GM18511 (cell line): ENCODE results near the gene ZBTB38.
A peak's percentile ranks its signal among the peaks of the same experiment; 100 is the strongest.

ENCODE experiments used
- ATAC-seq: cut with Tn5 transposase; IDR thresholded peaks from one replicate; pipeline ENCODE4 v1.9.1; 2021; ENCODE audit warnings: mild to moderate bottlenecking, moderate library complexity; ENCODE audit not compliant: unreplicated experiment

The ZBTB38 gene

DNA sequence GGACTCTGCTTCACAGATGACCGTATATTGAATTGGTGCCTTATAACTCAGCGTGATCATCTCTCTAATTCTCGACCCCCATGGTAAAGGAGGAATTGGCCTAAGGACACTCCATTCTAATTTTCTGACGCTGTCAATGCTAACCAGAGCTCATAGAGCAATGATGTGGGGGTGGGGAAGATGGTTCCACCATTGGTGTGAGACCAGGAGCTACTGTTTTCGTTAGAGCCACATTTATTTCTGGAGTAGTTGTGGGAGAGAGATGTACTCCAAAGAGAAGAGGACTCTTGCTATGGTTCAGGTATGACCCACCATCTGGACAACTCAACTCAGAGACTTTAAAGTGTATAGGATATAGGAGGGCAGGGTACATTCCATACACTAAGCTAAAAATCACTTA, 16.3 kb downstream of the ZBTB38 start:
- no peak for ATAC-seq

DNA sequence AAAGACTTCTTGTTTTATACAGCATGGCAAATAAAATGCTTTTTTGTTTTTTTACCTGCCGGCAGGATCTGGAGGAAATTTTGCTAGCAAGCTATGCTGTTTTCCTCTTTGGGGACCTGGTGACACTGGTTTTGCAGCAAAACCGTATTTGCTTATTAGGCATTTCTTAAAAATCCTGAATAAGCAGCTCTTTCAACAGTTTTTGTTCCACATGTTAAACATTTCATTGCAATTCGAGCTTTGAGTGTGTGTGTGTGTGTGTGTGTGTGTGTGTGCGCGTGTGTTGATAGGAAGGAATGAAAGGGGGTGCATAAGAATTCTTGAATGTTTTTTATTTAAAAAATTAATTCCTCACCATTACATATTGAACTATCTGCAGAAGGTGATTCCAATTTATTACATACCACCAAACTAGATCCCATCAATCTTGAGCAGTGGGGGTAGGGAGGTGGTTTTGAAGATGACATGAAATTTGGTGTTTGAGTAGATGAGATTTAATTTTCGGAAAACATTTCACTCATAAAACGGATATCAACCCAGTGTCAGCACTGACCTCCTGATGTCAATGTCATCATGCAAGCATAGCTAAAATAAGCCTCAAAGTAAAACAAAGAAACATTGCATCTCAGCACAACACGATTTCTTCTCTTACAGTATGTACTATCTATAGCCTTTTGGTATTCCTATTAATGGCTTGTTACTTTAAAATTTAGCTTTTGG, 17.3 kb downstream of the ZBTB38 start:
- ATAC-seq = no peak

DNA sequence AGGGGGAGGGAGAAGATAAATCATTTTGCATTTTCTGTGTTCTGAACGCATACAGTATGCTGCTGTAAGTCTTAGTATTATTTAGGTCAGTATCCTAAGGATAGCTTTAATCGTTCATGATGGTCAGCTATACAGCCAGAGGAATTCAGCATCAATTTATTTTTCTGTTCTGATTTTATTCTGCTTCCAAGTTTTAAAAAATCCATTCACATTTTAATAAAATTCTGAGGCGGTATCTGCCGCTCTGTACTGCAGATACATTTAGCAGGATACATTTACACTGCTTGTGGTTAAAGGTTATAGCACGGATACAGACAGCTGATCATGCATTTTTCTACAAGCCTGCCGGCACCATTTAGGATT, 17.8 kb downstream of the ZBTB38 start:
- ATAC-seq = no peak

DNA sequence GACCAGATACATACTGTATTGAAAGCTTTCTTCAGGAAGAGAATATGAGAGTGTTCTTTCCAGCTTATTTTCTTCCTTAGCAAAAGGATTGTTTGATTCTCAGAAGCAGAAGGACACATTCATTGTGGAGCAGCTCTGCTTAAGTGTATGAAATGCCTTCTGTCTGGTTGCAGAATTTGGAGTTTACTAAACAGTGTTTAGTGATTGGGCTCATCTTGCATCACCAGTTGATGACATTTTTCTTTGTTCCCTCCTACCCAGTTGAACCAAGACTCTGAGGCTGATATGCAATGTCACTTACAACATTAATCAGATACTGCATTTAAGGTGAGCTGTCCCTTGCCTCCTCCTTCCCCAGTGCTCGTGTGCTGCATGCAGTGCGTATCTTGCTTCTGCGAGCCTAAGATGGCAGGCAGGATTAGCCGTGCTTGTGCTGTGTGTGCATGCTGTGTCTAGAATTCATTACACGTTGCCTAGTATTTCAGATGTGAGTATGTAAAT, 18.4 kb downstream of the ZBTB38 start:
- no peak for ATAC-seq

DNA sequence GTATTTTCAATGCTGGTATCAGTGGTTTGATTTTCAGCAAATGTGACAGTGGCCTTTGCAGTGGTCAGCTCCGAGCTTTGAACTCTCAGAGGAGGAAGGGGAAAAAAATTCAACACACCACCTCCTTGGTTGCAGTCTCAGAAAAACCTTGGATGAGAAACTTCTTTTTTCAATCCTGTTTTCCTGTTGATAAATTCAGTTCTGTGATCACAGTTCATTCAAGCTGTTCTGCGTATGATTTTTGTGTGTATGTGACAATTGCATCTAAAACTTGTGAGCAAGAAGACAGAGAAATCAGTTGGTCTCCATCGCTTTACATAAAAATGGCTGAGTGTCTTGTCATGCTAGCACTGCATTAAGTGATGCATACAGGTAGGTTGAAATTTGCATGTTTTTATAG, 19.2 kb downstream of the ZBTB38 start:
- ATAC-seq = no peak

DNA sequence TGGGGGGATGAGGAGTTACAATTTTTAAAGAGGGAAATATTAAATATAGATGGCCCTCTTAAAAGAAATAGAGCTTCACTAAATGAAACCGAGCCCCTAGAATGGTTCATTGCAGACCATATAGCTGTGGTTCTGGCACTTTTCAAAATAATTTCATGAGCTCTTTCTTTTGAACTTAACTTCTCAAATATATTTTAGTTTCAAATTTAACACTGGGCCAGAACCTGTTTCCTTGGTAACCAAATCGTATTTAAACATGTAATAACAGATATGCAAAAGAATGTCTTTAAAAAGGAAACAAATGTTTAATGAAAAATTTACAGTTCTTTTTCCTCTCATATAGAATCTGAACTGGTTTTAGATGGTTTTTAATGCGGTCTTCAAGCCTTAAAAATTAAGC, 20.1 kb downstream of the ZBTB38 start:
- no peak for ATAC-seq

DNA sequence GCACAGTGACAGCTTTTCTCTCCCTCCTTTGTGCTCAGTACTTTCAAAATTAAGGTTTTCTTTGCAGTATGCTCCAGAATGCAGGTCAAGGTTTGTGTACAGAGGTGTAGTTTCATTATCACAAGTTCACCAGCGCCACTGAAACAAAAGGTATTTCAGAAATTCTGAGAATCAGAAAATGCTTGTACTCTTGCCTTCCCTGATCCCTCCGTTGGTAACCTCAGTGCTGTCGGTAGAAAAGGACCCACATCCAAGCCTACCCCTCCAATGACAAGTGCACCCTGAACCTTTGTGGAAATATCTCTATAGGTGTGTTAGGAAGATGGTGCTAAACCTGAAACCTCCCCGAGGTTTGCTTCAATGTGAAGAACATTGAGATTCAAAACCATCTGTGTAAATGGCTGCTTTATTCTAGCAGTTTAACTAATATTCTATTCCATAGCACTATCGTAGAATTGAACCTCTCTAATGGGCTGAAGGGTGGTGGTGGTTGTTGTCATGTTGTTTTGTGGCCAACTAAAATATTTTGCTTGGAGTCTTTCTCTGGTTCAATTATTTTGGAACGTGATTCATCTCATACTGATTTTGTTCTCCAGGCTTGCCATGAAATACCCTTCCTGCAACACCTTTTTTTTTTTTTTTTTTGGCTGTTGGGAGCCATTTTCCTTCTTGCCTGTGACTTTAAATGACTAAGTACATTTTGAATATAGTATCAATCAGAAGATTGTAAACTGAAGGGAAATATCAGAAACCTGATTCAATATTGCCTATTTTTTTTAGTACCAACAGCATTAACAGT, 20.7 kb downstream of the ZBTB38 start:
- peak; percentile 73 for ATAC-seq

DNA sequence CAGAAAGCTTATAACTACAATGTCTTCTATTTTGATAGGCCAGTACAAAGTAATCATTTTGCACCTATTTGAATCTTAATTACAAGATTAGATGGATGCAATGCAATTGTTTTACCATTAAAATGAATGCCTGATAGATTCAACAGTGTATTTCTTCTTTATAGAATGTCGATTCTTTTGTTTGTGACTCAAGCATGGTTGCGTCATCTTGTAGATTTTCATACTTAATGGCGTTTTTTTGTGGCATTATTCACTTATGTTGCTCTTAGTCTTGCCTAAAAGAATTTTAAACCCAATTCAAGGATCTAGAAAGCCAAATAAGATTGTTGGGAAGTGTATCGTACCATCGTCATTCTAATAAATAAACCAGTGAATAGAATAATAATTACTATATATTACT, 21.4 kb downstream of the ZBTB38 start:
- no peak for ATAC-seq

DNA sequence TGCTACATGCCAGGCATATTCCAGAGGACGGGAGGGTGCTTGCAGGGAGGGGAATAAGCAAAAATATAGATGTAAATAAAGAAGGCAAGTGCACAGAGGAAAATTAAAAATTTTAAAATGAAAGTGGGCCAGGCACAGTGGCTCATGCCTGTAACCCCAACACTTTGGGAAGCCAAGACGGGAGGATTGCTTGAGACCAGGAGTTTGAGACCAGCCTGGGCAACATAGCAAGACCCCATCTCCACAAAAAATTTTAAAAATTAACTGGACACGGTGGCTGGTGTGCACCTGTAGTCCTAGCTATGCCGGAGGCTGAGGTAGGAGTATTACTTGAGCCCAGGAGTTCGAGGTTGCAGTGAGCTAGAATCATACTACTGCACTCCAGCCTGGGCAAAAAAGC, 22.4 kb downstream of the ZBTB38 start:
- ATAC-seq = no peak

DNA sequence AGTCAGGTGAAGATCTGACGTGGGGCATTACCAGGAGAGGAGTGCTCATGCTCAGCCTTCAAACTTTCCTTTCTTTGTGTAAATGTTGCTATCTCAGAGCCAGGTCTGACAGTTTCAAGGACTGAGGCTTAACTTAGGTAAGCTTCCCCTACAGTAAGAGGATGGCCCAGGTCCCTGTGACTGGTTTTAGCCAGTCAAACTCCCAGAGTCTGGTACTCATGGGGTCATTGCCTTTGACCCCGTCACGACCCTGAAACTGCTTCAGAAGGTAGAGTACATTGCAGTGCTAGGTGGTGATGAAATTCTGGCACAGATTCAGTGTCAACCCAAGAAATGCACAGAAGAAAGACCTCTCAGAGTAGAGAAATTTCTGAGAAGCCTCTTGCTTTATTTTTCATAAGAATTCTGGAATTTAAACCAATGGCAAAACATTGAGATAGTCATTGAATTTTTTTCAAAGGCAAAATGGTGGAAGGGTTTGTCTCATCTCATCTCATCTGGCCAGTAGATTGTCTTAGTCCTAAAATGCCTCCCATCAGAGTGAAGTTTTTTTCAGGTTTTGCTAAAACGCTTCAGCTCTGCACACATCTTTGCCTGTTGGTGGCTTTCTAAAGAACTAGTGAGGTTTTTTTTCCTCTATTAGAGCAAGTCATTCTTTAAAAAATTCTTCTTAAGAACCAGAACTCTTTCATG, 23.1 kb downstream of the ZBTB38 start:
- no peak for ATAC-seq

DNA sequence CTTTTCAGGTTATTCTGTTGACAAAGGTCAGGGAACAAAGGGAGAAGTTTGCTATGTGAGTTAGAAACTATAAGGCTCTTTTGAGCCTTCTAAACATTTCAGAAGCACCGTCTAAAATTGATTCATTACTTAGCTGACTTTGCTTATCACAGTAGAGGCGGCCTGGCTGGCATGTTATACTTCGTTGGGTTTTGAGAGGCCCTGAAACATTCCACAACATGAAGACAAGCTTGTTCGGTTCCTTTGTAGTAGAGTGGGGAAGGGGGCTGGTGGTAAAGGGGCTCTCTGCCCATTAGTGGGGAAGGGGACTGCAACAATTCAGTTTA, 23.6 kb downstream of the ZBTB38 start:
- no peak for ATAC-seq

DNA sequence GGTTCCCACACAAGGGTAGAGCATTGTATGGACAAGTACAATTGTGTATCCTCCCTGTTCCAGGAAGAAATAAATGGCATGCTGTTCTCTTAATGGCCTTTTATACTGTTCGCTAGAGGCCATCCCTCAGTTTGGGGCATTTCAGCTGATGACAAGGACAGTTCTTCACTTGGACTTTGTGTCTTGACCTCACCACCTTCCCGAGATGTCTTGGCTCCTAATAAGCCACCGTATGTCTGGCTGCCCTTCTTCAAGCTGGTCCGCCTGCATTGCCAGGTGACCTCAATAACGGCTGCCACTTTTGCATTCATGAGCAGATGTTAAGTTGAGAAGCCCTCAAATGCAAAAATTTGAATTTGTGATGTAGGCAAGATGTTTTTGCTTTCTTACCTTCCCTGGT, 24.1 kb downstream of the ZBTB38 start:
- no peak for ATAC-seq

DNA sequence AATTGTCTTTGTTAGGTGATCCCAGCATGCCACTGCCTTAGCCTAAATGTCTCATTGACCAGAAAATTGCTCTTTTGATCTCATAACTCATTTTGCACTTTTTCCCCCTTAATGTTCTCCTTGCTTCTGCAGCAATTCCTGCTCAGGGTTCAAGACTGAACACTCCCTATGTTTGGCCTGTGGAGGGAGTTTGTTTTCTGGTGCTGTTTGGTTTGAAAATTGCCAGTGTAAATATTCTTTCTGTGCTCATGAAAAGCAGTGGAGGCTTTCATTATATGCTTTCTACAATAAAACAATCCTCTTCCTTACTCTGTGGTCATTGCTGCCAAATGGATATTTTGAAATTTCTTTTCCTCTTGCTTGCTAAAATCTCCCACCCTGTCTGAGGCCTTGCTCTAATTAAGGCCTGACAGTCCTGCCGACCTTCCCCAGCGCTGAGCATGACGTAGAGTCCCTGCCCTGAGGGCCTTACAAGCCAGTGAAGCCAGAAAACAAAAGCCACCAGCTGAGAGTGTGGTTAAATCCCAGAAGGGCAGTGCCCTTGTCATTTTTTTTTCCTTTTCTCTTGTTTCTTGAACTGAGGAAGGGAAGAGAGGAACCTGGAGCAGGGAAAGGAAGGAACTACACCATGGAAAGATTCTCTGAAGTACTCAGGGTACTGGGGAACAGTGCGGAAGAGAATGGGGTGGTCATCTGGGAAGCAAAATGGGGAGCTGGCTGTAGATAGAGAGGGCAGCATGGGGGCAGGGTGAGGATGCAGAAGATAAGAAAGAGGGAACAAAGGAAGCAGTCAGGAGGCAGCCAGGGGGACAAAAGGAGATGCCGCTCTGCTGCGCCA, 24.8 kb downstream of the ZBTB38 start:
- ATAC-seq = no peak

DNA sequence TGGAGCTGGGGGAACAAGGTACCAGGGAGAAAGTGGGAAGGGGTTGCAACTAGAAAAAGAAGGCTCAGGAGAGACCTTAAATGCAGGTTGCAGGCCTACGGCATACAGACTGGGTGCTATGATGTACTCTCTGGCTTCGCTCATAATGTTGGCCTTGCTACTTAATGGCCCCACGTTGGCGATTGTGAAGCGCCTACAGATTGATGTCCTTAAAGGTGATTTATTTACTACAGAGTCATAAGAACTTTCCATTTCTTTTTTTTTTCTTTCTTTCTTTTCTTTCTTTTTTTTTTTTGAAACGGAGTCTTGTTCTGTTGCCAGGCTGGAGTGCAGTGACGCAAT, 25.4 kb downstream of the ZBTB38 start:
- no peak for ATAC-seq

DNA sequence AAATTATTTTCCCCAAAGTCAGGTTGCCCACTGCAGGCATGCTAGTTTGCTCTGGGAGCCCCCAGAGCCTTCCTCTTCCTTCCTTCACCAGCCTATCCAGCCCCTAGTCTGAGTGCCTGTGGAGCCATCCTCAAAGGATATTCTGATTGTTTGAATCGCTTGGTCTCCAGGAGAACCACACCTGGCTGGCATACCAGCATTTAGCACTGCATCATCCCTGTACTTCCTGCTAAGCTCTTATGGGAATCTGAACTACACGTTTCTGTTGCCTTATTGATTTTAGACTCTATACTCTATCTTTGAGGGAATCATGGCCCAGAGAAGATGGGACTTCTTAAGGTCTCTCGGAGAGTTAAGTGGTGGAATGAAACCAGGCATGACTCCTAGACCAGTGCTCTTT, 26.3 kb downstream of the ZBTB38 start:
- no peak for ATAC-seq

DNA sequence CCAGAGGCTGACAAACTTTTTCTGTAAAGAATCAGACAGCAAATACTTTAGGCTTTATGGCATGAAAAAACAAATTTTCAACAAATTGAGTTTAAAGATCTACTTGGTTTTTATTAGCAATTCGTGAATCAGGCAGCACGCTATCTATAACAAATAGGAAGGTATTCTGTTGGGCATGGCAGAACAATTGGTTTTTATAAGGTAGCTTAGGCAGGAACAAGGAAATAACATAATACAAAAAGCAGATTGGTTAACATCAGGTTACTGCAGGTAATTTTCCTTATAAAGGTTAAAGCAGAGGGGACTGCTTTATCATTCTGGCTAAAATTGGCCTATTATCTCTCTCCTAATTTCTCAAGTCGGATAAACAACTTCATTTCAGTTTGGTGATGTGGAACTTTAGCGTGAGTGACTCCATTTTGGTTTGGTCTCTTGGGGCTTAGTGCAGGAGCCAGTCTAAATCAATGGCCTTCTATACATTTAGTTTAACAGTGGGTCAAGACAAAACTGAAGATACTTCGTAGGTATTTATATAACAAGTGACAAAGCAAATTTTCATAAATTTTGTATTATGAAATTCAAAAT, 26.8 kb downstream of the ZBTB38 start:
- no peak for ATAC-seq

DNA sequence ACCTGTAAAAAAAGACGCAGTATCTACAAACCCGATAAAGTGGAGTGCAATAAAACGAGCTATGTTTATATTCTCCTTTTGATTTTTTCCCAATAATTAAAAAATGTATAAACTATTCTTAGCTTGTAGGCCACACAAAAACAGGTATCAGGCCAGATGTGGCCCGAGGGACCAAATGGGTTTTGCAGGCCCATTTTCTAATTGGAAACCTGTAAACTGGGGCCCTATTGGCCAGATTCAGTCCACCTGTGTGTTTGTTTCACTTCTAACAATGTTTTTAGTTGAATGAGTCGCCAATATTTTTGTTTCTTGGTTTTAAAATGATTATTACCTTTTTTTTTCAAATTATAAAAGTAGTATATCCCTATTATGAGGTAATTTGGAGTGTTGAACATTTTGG, 29.7 kb downstream of the ZBTB38 start:
- no peak for ATAC-seq

DNA sequence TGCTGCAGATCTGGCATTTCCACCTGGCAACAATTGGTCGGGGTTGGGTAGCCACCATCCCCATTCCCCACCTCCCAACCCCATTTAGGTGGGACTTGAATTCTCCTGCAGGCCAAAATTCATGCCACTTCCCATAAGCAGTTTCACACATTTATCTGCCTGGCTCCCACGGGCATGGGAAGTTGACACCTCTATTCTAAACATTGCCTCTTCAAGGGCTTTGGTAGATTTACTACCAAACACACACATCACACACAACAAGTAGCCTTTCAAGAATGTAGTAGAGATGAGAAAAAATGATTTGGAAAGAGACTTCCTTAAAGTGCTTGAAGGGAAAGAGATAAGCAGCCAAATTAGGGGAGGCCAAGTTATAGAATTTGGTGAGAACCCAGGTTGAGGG, 30.9 kb downstream of the ZBTB38 start:
- ATAC-seq = no peak

DNA sequence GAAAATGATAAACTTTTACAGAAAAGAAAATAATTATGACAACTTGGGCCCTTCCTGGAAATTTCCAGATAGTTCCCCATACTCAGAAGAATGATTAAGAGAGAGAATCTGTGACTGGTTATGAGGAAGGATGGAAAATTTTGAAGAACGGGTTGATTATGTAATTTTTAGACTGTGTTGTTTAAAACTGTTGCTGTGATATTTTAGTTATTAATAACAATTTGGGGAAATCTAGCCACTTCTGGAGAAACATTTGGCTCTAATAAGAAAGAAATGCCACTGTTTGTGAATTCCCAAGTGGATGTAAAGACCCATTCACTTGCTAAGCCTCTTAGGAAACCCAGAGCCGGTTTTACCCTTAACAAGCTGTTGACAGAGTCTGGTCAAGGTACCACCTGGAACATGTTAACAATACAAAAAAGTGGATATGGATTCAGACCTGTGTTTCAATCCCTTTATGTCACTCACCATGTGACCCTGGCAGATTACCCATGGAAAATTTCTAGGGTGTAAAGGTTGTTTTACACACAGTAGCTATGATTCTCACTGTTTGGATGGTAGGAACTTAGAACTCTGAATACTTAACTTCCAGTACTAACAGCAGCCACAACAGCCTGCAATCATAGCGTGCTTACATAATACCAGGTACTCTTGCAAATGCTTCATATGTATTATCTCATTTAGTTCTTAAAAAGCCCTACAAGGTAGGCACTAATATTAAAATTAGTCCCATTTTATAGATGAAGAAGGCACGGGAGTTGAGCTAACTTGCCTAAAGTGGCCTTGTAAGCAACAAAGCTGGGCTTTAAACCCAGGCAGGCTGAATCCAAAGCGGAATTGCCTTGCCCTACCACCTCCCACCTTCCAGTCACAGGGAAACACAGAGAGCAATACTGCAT, 32.0 kb downstream of the ZBTB38 start:
- ATAC-seq = no peak

DNA sequence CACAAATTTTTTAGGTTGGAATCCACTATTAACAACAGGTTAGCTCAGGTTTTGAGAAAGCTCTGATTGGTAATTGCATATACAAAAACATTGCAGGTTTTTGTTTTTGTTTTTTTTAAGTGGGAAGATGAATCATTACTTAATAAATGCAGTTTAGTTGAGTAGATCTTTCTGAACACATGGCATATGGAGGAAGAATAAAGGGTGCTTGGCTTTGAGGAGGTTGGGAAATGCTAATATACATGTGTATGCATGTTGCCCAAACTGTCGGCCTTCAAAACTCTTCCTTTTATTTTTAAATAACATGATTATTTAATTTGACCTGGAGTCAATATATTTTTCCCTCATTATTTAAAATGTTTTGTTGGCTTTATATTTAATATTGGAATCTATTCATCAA, 32.8 kb downstream of the ZBTB38 start:
- no peak for ATAC-seq
